GOT3 (cell line): Measurements from ENCODE around the gene IFIT1.
"Not testable (repeated sequence)": the region's sequence is repeated elsewhere in the genome, so short reads cannot be mapped to it uniquely, and the experiment has no call there.

Experiments
- DNase-seq: peaks from one replicate; lab custom pipeline; 2025; ENCODE audit warnings: mixed read lengths; lab: John Stamatoyannopoulos, UW

Gene IFIT1

DNA sequence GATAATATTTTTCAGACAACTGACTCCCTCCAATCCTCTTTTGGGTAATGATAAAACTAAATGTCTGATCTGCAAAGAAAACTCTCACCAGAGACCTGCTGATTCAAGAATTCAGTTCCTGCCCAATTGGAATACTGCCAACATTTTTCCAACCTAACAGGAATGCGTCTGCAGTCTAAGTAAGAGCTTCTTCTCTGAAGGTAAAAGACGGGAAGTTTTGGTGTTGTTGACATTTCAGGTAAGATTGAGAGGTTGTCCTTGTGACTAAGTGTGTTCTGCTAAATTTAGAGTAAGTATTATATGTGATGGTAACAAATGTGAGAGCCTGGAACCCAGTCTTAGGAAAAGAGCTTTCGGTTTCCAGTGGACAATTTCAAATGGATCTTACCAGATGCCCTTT is 39.6 kb downstream of the IFIT1 start:
- no peak for DNase-seq

DNA sequence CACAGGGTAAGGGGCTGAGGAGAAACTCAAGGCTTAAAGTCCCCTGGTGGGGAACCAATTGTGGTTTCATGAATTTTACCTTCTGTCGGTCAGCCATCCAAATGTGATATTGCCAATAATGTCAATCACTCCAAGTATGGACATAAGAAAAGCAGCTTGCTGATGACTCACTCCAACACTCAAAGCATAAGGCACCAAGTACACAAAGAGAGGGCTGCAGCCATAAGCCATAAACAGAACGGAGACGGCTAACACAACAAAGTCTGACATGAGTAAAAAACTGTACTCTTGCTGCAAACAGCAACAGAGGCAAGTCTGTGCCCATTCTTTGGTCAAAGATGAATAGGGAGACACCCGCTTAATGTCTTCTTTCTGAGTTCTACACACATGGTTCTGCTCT is 46.1 kb downstream of the IFIT1 start:
- DNase-seq = no peak

DNA sequence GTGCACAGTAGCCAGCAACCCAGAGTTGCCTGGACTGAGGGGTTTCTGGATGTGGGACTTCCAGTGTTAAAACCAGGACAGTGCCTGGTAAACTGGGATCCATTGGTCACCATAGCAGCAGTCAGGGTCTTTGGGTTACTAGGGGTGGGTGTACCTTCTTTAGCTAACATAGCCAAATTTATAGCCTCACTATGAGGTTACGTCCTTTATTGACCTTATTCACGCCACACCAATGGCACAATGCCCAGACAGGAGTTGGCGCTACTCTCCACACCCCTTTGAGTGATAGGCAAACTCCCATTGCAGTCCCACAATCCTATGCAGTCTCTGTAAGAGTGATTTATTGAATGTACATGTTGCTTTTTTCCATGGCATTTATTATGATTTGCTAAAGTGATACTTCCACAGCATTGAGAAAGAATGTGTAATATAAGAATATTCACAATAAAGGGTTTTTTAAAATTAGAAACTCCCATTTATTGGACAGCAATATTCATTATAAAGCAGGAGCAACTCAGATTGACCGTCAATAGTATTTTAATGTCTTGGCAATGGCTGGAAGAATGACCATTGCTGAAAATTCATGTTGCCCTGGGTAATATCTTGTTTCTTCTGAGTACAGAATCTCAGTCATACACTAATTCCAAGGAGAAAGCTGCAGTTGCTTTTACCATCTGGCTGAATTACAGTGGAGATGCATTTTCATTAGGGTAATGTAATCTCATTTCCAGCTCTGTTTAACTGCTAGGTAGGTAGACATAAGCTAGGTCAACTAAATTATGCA is 48.0 kb downstream of the IFIT1 start:
- DNase-seq = no peak

GRCh38 chr10:89442289-89442688 is 49.9 kb downstream of the IFIT1 start:
- DNase-seq = no peak

DNA sequence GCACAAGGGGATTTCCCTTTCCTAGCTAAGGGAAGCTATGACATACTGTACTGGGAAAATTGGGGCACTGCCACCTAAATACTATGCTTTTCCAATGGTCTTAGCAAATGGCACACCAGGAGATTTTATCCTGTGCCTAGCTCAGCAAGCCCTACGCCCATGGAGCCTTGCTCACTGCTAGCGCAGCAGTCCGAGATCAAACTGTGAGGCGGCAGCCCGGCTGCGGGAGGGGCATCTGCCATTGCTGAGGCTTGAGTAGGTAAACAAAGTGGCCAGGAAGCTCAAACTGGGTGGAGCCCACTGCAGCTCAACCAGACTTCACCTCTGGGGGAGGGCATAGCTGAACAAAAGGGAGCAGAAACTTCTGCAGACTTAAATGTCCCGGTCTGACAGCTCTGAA is 52.4 kb downstream of the IFIT1 start:
- DNase-seq = not testable (repeated sequence)

DNA sequence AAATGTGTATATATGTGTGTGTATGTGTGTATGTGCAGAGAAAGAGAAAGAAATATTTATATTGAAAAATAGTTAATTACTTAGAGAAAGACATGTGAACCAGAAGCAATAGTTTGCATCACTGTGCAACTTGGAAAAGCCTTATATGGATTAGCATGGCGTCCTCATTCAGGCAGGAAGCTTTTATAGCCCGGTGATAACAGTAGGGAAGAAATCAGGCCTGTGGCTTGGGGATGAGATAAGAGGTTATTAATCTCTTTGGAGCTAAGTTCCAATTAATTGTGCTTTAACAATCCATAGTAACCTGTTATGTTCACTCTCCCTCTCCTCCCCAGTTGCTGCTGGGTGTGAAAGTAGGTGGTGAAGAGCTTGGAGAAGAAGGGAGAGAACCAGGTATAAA is 58.5 kb downstream of the IFIT1 start:
- DNase-seq = no peak

DNA sequence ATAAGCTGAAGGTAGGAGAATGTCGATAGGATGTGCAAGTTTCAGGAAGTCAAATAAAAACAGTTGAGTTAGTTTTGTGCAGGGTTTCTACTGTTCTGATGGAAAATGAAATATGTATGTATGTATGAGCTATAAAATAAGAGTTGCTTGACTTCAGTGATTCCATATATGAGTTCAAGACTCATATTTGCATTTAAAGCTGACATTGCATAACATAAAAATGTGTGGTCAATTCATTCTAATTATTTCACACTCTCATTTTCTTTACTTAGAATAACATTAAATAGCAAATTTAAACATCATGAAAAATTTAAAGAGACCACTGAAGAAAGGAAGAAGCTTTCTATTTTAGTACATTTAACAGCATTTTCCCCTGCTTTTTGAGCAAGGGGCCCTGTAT is 59.8 kb downstream of the IFIT1 start:
- DNase-seq = no peak

DNA sequence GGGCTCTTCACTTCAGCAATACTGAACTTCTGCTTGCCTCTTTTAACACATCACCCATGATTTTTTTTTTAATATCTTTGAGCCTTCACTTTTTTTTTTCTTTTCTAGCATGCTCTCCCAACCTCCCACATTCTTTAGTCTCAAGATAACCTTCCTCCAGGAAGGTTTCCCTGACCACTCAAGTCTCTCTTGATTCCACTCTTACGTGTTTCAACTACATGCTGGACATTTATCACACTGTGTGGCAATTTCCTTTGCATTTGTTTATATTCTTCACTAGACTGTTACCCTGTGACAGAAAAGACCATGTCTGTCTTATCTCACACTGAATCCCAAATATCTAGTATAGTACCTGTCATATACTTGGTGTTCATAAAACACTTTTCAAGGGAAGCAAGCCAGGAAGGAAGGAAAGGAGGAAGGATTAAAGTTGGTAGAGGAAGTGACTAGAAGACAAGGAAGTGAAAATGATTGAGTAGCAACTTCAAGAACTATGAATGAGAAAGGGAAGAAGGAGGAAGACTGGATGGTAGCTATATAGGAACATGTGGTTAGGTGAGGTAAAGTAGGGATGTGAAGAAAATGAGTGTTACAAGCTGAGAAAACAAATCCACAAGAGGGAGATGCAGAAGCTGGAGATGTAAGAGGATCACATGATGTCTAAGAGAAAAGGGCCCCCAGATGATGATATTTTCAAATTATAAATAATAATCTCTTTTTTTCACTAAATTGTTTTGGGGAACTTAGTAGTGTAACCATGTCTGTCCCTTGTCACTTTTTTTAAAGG is 62.3 kb downstream of the IFIT1 start:
- DNase-seq = no peak
